Left ventricle myocardium inferior (tissue), 1 donor: ENCODE data around the gene RIPOR2. TPM values are rescaled to one million over a fixed set of nuclear protein-coding genes. Genes with fewer than 3 reads are reported as not detected.

Experiments
- DNase-seq: peaks from one replicate; pipeline ENCODE4 v3.0.0-alpha.2; 2020
- H3K27ac ChIP-seq: fragments of 200-600 bp; replicated peaks from 2 replicates; pipeline ENCODE4 v1.8.0; 2021
- H3K27me3 ChIP-seq: fragments of 200-600 bp; 2 replicates; pipeline ENCODE4 v1.8.0; 2021; ENCODE audit warnings: low read depth
- H3K36me3 ChIP-seq: fragments of 200-600 bp; 2 replicates; pipeline ENCODE4 v1.8.0; 2021
- H3K4me1 ChIP-seq: fragments of 200-600 bp; 2 replicates; pipeline ENCODE4 v1.8.0; 2021
- H3K4me3 ChIP-seq: fragments of 200-600 bp; 2 replicates; pipeline ENCODE4 v1.8.0; 2021; ENCODE audit warnings: mild to moderate bottlenecking, moderate library complexity
- H3K9me3 ChIP-seq: fragments of 200-600 bp; replicated peaks from 2 replicates; pipeline ENCODE4 v1.8.0; 2021
- CTCF ChIP-seq: fragments of 200-600 bp; IDR thresholded peaks from 2 replicates; pipeline ENCODE4 v1.8.0; 2021; ENCODE audit warnings: antibody characterized with exemption, mild to moderate bottlenecking, borderline replicate concordance
- intact Hi-C: fragments of 100-400 bp; cut with micrococcal nuclease; formaldehyde crosslinking; loops from one replicate; pipeline ENCODE4 v1.11.0; 2022
- total RNA-seq: library from RNA; stranded (reverse); fragmentation: NEBNext Ultra II Directional; extraction: Animal tissue kit (Norgen Biotek cat#: 25700); gene quantifications from one replicate; pipeline ENCODE4 v1.2.1, GENCODE V29; 2021
- donor health status: DM: no; HTN: yes; CAD: no; lungs with severe emphysema.

Gene RIPOR2
- total RNA-seq, 1 donor from 2014 or later: 3.1 TPM

- H3K4me1 ChIP-seq: peaks cover 6% of the 10 kb centered on the region
- no peak for TF ChIP-seq CTCF
- peaks cover 16% of the 10 kb centered on the region for H3K9me3 ChIP-seq
- no peak for DNase-seq
- H3K36me3 ChIP-seq: peaks cover 6% of the 10 kb centered on the region
- H3K4me3 ChIP-seq: no peak overlapping the region
- intact Hi-C loops: no loop called here
- no peaks in the 10 kb centered on the region for H3K27me3 ChIP-seq
- H3K27ac ChIP-seq: no peak overlapping the region
Observed at GRCh38 chr6:24876499-24877465, 59.0 kb downstream of the RIPOR2 start.

GRCh38 chr6:24875534-24875901 lies 60.2 kb downstream of the RIPOR2 start:
- intact Hi-C loops: no loop called here
- no peak for TF ChIP-seq CTCF
- H3K4me1 ChIP-seq: peaks cover 6% of the 10 kb centered on the region
- H3K27me3 ChIP-seq: no peaks in the 10 kb centered on the region
- DNase-seq: no peak
- H3K27ac ChIP-seq: no peak overlapping the region
- H3K36me3 ChIP-seq: peaks cover 6% of the 10 kb centered on the region
- peaks cover 16% of the 10 kb centered on the region for H3K9me3 ChIP-seq
- no peak overlapping the region for H3K4me3 ChIP-seq

- intact Hi-C loops: no loop called here
- DNase-seq: no peak
- Histone ChIP-seq H3K9me3 (peaks cover 16% of the 10 kb centered on the region), H3K4me1 (peaks cover 6% of the 10 kb centered on the region), H3K4me3 (no peak overlapping the region), H3K27ac (no peak overlapping the region), H3K36me3 (peaks cover 6% of the 10 kb centered on the region), H3K27me3 (no peaks in the 10 kb centered on the region)
- no peak for TF ChIP-seq CTCF
Observed at GRCh38 chr6:24874776-24875533, 60.8 kb downstream of the RIPOR2 start.

GRCh38 chr6:24874128-24874527 lies 61.6 kb downstream of the RIPOR2 start:
- no peak overlapping the region for H3K4me3 ChIP-seq
- peaks cover 6% of the 10 kb centered on the region for H3K4me1 ChIP-seq
- no peak for DNase-seq
- H3K36me3 ChIP-seq: peaks cover 6% of the 10 kb centered on the region
- intact Hi-C loops: no loop called here
- TF ChIP-seq CTCF: no peak
- no peaks in the 10 kb centered on the region for H3K27me3 ChIP-seq
- no peak overlapping the region for H3K27ac ChIP-seq
- peaks cover 16% of the 10 kb centered on the region for H3K9me3 ChIP-seq

- H3K36me3 ChIP-seq: peaks cover 6% of the 10 kb centered on the region
- H3K9me3 ChIP-seq: peaks cover 12% of the 10 kb centered on the region
- intact Hi-C loops: no loop called here
Observed at GRCh38 chr6:24872779-24873178, 63.0 kb downstream of the RIPOR2 start.

More at GRCh38 chr6:24872779-24873178, 63.0 kb downstream of the RIPOR2 start:
- no peak overlapping the region for H3K27ac ChIP-seq
- no peak for DNase-seq
- no peak overlapping the region for H3K4me3 ChIP-seq
- no peaks in the 10 kb centered on the region for H3K27me3 ChIP-seq
- no peak for TF ChIP-seq CTCF
- H3K4me1 ChIP-seq: peaks cover 6% of the 10 kb centered on the region
